HepG2 (cell line): Measurements from ENCODE around the gene OVOL2. TPM values are rescaled to one million over a fixed set of nuclear protein-coding genes. Genes with fewer than 3 reads are reported as not detected.
A peak's percentile ranks its signal among the peaks of the same experiment; 100 is the strongest.
"Not testable (repeated sequence)": the region's sequence is repeated elsewhere in the genome, so short reads cannot be mapped to it uniquely, and the experiment has no call there.

Source experiments
- ATAC-seq: fragments of 200-7000 bp; cut with Tn5 transposase; 3 replicates; pipeline ENCODE4 v1.9.1; 2020; ENCODE audit warnings: mild to moderate bottlenecking, moderate library complexity
- BruUV-seq: library from RNA; stranded (reverse); fragments of 400-500 nt; replicated peaks from 2 replicates; lab custom pipeline; 2021; lab: Mats Ljungman, UMichigan
- CTCF ChIA-PET: fragments of 300-600 bp; formaldehyde crosslinking; extraction: SDS; loops from one replicate; lab custom pipeline; 2021; ENCODE audit warnings: low total read pairs, inconsistent platforms, low intra/inter-chr PET ratio; lab: Yijun Ruan, JAX
- POLR2A ChIA-PET: fragments of 350-600 bp; sonication (Branson Sonifier 250); formaldehyde crosslinking; loops from one replicate; lab custom pipeline; 2020; ENCODE audit warnings: antibody characterized with exemption, inconsistent platforms; lab: Yijun Ruan, JAX
- DNase-seq: peaks from one replicate; pipeline ENCODE4 v3.0.0-alpha.2; 2015; ENCODE audit warnings: low spot score
- FAIRE-seq: peaks from 3 replicates; lab custom pipeline; 2011; peaks lifted over from hg19 to GRCh38; lab: Jason Lieb, UNC
- H2AFZ ChIP-seq: one replicate; pipeline ENCODE4 v1.6.1; 2011; ENCODE audit warnings: low read length, inconsistent platforms
- H3K27ac ChIP-seq: fragments of 300-600 bp; 3 replicates; pipeline ENCODE4 v1.8.0; 2011; ENCODE audit warnings: mixed run types, mild to moderate bottlenecking, mixed read lengths, low read length, inconsistent platforms; ENCODE audit not compliant: insufficient read depth; ENCODE audit errors: extremely low read length
- H3K27me3 ChIP-seq, 2 experiments: fragments of 200-600 bp in 1 of 2; 2 replicates in 1 of 2; 3 replicates in 1 of 2; pipeline versions ENCODE4 v1.6.0 to v1.8.0; 2011; ENCODE audit warnings: low read length in 2 of 2, mild to moderate bottlenecking in 2 of 2, moderate library complexity in 2 of 2, inconsistent platforms in 1 of 2; ENCODE audit not compliant: insufficient read depth in 2 of 2, control insufficient read depth in 1 of 2
- H3K36me3 ChIP-seq, 2 experiments: fragments of 200-600 bp in 1 of 2; replicated peaks in 1 of 2; 2 replicates in 1 of 2; 3 replicates in 1 of 2; pipeline versions ENCODE4 v1.5.1 to v1.8.0; 2011; ENCODE audit warnings: low read length in 2 of 2, inconsistent platforms in 1 of 2; ENCODE audit not compliant: insufficient read depth in 2 of 2, control insufficient read depth in 1 of 2
- H3K4me1 ChIP-seq: 2 replicates; pipeline ENCODE4 v1.5.1; 2012; ENCODE audit warnings: low read length, inconsistent platforms; ENCODE audit not compliant: insufficient read depth
- H3K4me2 ChIP-seq: 2 replicates; pipeline ENCODE4 v1.6.0; 2011; ENCODE audit warnings: low read depth, low read length, inconsistent platforms
- H3K4me3 ChIP-seq, 3 experiments: fragments of 200-600 bp in 1 of 3; sonication (generic), shearing (Covaris generic) in 1 of 3; replicated peaks in 1 of 3; 2 replicates each; pipeline ENCODE4 v1.5.1; 2011 to 2016; ENCODE audit warnings: low read length in 3 of 3, inconsistent platforms in 2 of 3, low read depth in 2 of 3, mild to moderate bottlenecking in 2 of 3, control low read depth in 1 of 3, mixed read lengths in 1 of 3; ENCODE audit not compliant: insufficient read depth in 1 of 3
- H3K79me2 ChIP-seq: one replicate; pipeline ENCODE4 v1.6.1; 2011; ENCODE audit warnings: low read length, inconsistent platforms; ENCODE audit not compliant: insufficient read depth
- H3K9ac ChIP-seq: 2 replicates; pipeline ENCODE4 v1.6.0; 2011; ENCODE audit warnings: mild to moderate bottlenecking, low read depth, low read length, inconsistent platforms; ENCODE audit not compliant: insufficient read depth
- H3K9me3 ChIP-seq: 2 replicates; pipeline ENCODE4 v1.5.1; 2012; ENCODE audit warnings: mild to moderate bottlenecking, low read length
- H4K20me1 ChIP-seq: 2 replicates; pipeline ENCODE4 v1.6.0; 2011; ENCODE audit warnings: inconsistent platforms, mild to moderate bottlenecking, low read length, moderate library complexity; ENCODE audit not compliant: insufficient read depth
- CBFB ChIP-seq: sonication (generic); formaldehyde crosslinking; IDR thresholded peaks from 2 replicates; pipeline ENCODE4 v1.4.0; 2020; ENCODE audit warnings: missing genetic modification reagents
- CEBPB ChIP-seq: IDR thresholded peaks from 2 replicates; pipeline ENCODE4 v1.6.1; 2011; ENCODE audit warnings: low read depth, low read length, improper control_type of control experiment, borderline replicate concordance
- CEBPG ChIP-seq: IDR thresholded peaks from 2 replicates; pipeline ENCODE4 v1.6.1; 2016
- HNRNPH1 ChIP-seq: fragments of 200-400 bp; formaldehyde crosslinking; optimal IDR thresholded peaks from 2 replicates; pipeline ENCODE3; 2017; ENCODE audit warnings: mild to moderate bottlenecking, low read depth, low read length
- HNRNPK ChIP-seq: fragments of 200-400 bp; formaldehyde crosslinking; IDR thresholded peaks from 2 replicates; pipeline ENCODE4 v1.6.1; 2018; ENCODE audit warnings: low read length, low read depth, moderate library complexity, mild to moderate bottlenecking; ENCODE audit not compliant: poor library complexity, severe bottlenecking
- HOXD1 ChIP-seq: sonication (generic); formaldehyde crosslinking; IDR thresholded peaks from 2 replicates; pipeline ENCODE4 v1.5.0; 2020; ENCODE audit warnings: missing genetic modification reagents
- PCBP1 ChIP-seq: fragments of 200-400 bp; formaldehyde crosslinking; IDR thresholded peaks from 2 replicates; pipeline ENCODE4 v1.6.1; 2017; ENCODE audit warnings: mild to moderate bottlenecking, low read depth, low read length, borderline replicate concordance
- TEAD3 ChIP-seq: optimal IDR thresholded peaks from 2 replicates; pipeline ENCODE3; 2016; ENCODE audit warnings: borderline replicate concordance
- YEATS2 ChIP-seq: sonication (generic); formaldehyde crosslinking; IDR thresholded peaks from 2 replicates; pipeline ENCODE4 v1.4.0; 2020; ENCODE audit warnings: missing genetic modification reagents, borderline replicate concordance
- ZNF652 ChIP-seq: IDR thresholded peaks from 2 replicates; pipeline ENCODE4 v1.6.1; 2016; ENCODE audit warnings: low read depth, borderline replicate concordance
- ZNF773 ChIP-seq: sonication (generic); formaldehyde crosslinking; IDR thresholded peaks from 2 replicates; pipeline ENCODE4 v1.4.0; 2020; ENCODE audit warnings: missing genetic modification reagents, borderline replicate concordance
- ZNF83 ChIP-seq: sonication (generic); formaldehyde crosslinking; IDR thresholded peaks from 2 replicates; pipeline ENCODE4 v1.4.0; 2020; ENCODE audit warnings: missing genetic modification reagents, mild to moderate bottlenecking, borderline replicate concordance
- WGBS: methylation state at CpG from one replicate; pipeline ENCODE4 v1.1.6; 2017; ENCODE audit warnings: low lambda C conversion rate; 5-methylcytosine and 5-hydroxymethylcytosine counted together
- in situ Hi-C: cut with HindIII; loops from 2 replicates; pipeline ENCODE4 v1.10.0; 2017; ENCODE audit warnings: low pct_unique_long_range_greater_than_20kb; ENCODE audit not compliant: extremely low pct_ligation_motif_present
- intact Hi-C: fragments of 100-400 bp; cut with micrococcal nuclease; formaldehyde crosslinking; loops from one replicate; pipeline ENCODE4 v1.10.0; 2022; ENCODE audit not compliant: unreplicated experiment
- polyA plus RNA-seq, 8 experiments: library from polyadenylated mRNA; depleted of rRNA in 3 of 8; stranded (reverse) in 7 of 8; unstranded in 1 of 8; fragments of >200 nt; fragmentation: Illumina TruSeq in 4 of 8; extraction: Trizol in 4 of 8; gene quantifications; 2 replicates each; pipeline versions ENCODE4 v1.2.1 to v1.2.3, GENCODE V29; 2011 to 2016; ENCODE audit warnings: low read depth in 4 of 8, missing spikeins in 1 of 8, mixed read lengths in 1 of 8; ENCODE audit not compliant: insufficient read depth in 1 of 8
- total RNA-seq, 5 experiments: library from RNA; depleted of rRNA; stranded (reverse); fragments of >200 nt; fragmentation: Illumina TruSeq; extraction: Trizol; gene quantifications; 2 replicates each; pipeline ENCODE4 v1.2.3, GENCODE V29; 2016; ENCODE audit warnings: low read depth in 1 of 5
- TF ChIP-seq, protein P1 (sequence below): sonication (generic); formaldehyde crosslinking; IDR thresholded peaks from 2 replicates; pipeline ENCODE4 v1.8.0; 2022; ENCODE audit warnings: mild to moderate bottlenecking, missing genetic modification reagents, moderate library complexity
- TF ChIP-seq, protein P2 (sequence below): sonication (generic); formaldehyde crosslinking; IDR thresholded peaks from 2 replicates; pipeline ENCODE4; 2020; ENCODE audit warnings: missing genetic modification reagents, mild to moderate bottlenecking, borderline replicate concordance

Gene OVOL2
- total and polyA plus RNA-seq, 2 of the 13 experiments (the other 11 are each of a cell fraction or from before 2014, with no cell fraction given) = 0.20 to 0.31 TPM

DNA sequence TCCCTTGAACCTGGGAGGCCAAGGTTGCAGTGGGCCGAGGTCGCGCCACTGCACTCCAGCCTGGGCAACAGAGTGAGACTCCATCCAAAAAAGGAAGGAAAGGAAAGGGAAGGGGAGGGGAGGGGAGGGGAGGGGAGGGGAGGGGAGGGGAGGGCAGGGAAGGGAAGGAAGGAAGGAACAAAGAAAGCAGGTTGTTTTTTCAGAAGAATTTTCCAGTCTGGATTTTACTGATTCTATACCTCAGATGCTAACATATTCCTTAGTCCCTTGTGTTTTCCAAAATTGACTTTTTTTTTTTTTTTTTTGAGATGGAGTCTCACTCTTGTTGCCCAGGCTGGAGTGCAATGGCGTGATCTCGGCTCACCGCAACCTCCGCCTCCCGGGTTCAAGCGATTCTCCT, 23.1 kb upstream of the OVOL2 start:
- H3K27ac ChIP-seq, ATAC-seq, in situ Hi-C loops, H3K4me3 ChIP-seq, H3K9ac ChIP-seq, H3K79me2 ChIP-seq, H3K4me2 ChIP-seq, H2AFZ ChIP-seq, H4K20me1 ChIP-seq, CTCF ChIA-PET, H3K9me3 ChIP-seq, H3K36me3 ChIP-seq, intact Hi-C loops, FAIRE-seq, BruUV-seq, DNase-seq, POLR2A ChIA-PET: not testable (repeated sequence)
- TF ChIP-seq HNRNPK (peak; percentile 96), PCBP1 (peak; percentile 89)
- H3K4me1 ChIP-seq = peaks cover 16% of the 10 kb centered on the region
- peaks cover 4 to 12% of the 10 kb centered on the region in 2 experiments; a peak in 2 of 5 replicates for H3K27me3 ChIP-seq
- WGBS = 65% methylated on average over 9 of the region's 9 CpGs

DNA sequence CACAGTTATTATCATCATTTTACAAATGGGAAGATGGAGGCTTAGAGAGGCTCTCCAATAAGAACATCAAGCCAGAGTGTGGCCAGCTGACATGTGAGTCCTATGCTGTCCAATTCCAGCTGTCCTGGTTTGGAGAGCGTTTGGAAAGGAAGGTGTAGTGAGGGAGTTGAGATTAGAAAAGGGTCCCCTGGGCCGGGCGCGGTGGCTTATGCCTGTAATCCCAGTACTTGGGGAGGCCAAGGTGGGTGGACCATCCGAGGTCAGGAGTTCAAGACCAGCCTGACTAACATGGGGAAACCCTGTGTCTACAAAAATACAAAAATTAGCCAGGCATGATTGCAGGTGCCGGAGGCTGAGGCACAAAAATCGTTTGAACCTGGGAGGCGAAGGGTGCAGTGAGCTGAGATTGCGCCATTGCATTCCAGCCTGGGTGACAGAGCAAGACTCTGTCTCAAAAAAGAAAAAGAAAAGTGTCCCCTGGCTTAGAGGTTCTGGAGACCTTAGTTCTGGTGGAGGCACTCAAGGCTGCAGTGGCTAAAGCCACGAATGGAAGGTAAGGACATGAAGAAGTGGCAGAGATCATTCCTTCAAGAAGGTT, 22.1 kb upstream of the OVOL2 start:
- in situ Hi-C loops = no loop called here
- Histone ChIP-seq H3K27ac (no peak overlapping the region), H3K4me3 (no peak overlapping the region), H3K27me3 (peaks cover 4 to 12% of the 10 kb centered on the region in 2 experiments; a peak in 2 of 5 replicates), H2AFZ (no peak overlapping the region), H4K20me1 (no peaks in the 10 kb centered on the region), H3K4me1 (peaks cover 16% of the 10 kb centered on the region), H3K36me3 (no peaks in the 10 kb centered on the region), H3K9ac (no peak overlapping the region), H3K79me2 (no peaks in the 10 kb centered on the region), H3K4me2 (no peak overlapping the region), H3K9me3 (no peaks in the 10 kb centered on the region)
- 6% methylated on average over 10 of the region's 10 CpGs for WGBS
- intact Hi-C loops = no loop called here
- ATAC-seq = no peak
- CTCF ChIA-PET = no interaction called here
- POLR2A ChIA-PET = no interaction called here
- peak; percentile 44; the same call in 1 of the 2 replicates for TF ChIP-seq CEBPB
- no peak for TF ChIP-seq ZNF773
- peak; percentile 61 for TF ChIP-seq CEBPG
- no peak for TF ChIP-seq HOXD1
- TF ChIP-seq, protein P1, sequence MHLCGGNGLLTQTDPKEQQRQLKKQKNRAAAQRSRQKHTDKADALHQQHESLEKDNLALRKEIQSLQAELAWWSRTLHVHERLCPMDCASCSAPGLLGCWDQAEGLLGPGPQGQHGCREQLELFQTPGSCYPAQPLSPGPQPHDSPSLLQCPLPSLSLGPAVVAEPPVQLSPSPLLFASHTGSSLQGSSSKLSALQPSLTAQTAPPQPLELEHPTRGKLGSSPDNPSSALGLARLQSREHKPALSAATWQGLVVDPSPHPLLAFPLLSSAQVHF (CRISPR knock-in tag) = no peak
- TF ChIP-seq ZNF652 (CRISPR knock-in tag) = peak; percentile 80; the same call in 1 of the 2 replicates
- TF ChIP-seq TEAD3 (CRISPR knock-in tag) = peak; percentile 72
- no peak for TF ChIP-seq CBFB (CRISPR knock-in tag)
- no peak for TF ChIP-seq HNRNPH1
- TF ChIP-seq, protein P2, sequence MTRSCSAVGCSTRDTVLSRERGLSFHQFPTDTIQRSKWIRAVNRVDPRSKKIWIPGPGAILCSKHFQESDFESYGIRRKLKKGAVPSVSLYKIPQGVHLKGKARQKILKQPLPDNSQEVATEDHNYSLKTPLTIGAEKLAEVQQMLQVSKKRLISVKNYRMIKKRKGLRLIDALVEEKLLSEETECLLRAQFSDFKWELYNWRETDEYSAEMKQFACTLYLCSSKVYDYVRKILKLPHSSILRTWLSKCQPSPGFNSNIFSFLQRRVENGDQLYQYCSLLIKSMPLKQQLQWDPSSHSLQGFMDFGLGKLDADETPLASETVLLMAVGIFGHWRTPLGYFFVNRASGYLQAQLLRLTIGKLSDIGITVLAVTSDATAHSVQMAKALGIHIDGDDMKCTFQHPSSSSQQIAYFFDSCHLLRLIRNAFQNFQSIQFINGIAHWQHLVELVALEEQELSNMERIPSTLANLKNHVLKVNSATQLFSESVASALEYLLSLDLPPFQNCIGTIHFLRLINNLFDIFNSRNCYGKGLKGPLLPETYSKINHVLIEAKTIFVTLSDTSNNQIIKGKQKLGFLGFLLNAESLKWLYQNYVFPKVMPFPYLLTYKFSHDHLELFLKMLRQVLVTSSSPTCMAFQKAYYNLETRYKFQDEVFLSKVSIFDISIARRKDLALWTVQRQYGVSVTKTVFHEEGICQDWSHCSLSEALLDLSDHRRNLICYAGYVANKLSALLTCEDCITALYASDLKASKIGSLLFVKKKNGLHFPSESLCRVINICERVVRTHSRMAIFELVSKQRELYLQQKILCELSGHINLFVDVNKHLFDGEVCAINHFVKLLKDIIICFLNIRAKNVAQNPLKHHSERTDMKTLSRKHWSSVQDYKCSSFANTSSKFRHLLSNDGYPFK (CRISPR knock-in tag) = no peak
- no peak for TF ChIP-seq ZNF83 (CRISPR knock-in tag)
- no peak for TF ChIP-seq YEATS2 (CRISPR knock-in tag)
- no TSS peak for BruUV-seq
- DNase-seq = no peak
- FAIRE-seq = no peak
